ENCODE results near the gene AK8. TPM values are rescaled to one million over a fixed set of nuclear protein-coding genes. Genes with fewer than 3 reads are reported as not detected.

The AK8 gene
- polyA plus RNA-seq, 1 of the 3 experiments (the other 2 are of a cell fraction), result 0.77 TPM

DNA sequence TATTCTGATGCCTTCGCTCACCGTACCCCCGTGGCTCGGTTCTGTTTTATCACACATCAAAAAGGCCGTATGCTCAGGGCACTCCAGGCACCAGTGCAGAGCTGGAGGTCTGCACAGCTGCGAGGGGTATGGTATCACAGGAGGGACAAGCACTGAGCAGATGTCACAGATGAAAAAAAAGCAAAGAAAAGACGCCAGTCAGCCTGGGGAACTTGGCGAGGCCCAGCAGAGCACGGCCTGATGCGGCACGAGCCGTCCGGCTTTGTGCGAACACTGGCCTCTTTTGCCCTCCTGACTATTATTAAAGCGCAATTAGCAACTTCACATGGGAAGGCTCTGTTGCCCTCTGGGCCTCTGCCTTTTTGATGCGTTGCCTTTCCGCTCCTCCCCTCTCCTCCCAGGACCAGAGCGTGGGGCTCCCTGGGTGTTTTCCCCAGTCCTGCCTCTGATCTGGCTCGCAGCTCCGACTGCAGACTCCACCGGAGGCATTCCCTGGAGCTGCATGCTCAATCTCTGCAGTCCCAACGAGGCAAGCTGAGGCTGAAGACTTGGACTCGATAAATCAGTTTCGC lies 44.4 kb downstream of the AK8 start:
- Histone ChIP-seq H3K27ac (ENCODE audit: low read depth in 2 of 2, low read length in 1 of 2) (peak overlapping the region in 1 of 2 experiments; percentile 72; a peak in 2 of 4 replicates), H3K79me2 (ENCODE audit: insufficient read depth) (no peaks in the 10 kb centered on the region), H3K9me2 (no peaks in the 10 kb centered on the region), H4K20me1 (ENCODE audit: insufficient read depth) (no peaks in the 10 kb centered on the region), H3K4me1 (ENCODE audit: control insufficient read depth in 1 of 2, insufficient read depth in 2 of 2, low read depth in 1 of 2, low read length in 1 of 2) (peaks cover 0 to 19% of the 10 kb centered on the region in 2 experiments; a peak in 1 of 4 replicates), H3K9ac (no peak overlapping the region), H2AFZ (ENCODE audit: low read depth) (no peak overlapping the region), H3K27me3 (ENCODE audit: insufficient read depth) (no peaks in the 10 kb centered on the region), H3K9me3 (no peaks in the 10 kb centered on the region), H3K4me2 (no peak overlapping the region), H3K4me3 (ENCODE audit: low read depth in 2 of 2, low read length in 1 of 2) (no peak overlapping the region), H3K36me3 (replicated peaks in 1 of 2; ENCODE audit: control insufficient read depth in 1 of 2, insufficient read depth in 2 of 2, low read length in 1 of 2) (no peaks in the 10 kb centered on the region), H3F3A (replicated peaks; ENCODE audit: insufficient read depth) (no peaks in the 10 kb centered on the region)
- TF ChIP-seq MEF2A (IDR thresholded peaks at IDR 0.05; ENCODE audit: borderline replicate concordance, low read depth) (no peak), FOXJ3 (CRISPR knock-in tag; IDR thresholded peaks at IDR 0.05) (peak; percentile 31), GATA2 (CRISPR knock-in tag; IDR thresholded peaks at IDR 0.05) (peak; percentile 70), GABPA (IDR thresholded peaks at IDR 0.05; ENCODE audit: low read depth) (no peak), CHD2 (IDR thresholded peaks at IDR 0.05; ENCODE audit: low read length, partially characterized antibody) (peak; percentile 15), EP300 (IDR thresholded peaks at IDR 0.05; ENCODE audit: borderline replicate concordance in 1 of 2, low read depth in 1 of 2, low read length in 1 of 2) (peak in 1 of 2 experiments; percentile 40; a peak in 2 of 4 replicates), FOXM1 (IDR thresholded peaks at IDR 0.05; ENCODE audit: low read depth) (no peak)
- POLR2A ChIA-PET, result no interaction called here
- CTCF ChIA-PET, result interaction anchor here (1.5 to 2.5 kb wide), 3 partner anchors 13 to 68 kb away, joined by 4 to 13 read pairs (median 10); no protein-coding TSS in a partner anchor
- DNase-seq, result peak; percentile 81
- WGBS (ENCODE audit: low lambda C conversion rate), result 70% methylated on average over 22 of the region's 24 CpGs

DNA sequence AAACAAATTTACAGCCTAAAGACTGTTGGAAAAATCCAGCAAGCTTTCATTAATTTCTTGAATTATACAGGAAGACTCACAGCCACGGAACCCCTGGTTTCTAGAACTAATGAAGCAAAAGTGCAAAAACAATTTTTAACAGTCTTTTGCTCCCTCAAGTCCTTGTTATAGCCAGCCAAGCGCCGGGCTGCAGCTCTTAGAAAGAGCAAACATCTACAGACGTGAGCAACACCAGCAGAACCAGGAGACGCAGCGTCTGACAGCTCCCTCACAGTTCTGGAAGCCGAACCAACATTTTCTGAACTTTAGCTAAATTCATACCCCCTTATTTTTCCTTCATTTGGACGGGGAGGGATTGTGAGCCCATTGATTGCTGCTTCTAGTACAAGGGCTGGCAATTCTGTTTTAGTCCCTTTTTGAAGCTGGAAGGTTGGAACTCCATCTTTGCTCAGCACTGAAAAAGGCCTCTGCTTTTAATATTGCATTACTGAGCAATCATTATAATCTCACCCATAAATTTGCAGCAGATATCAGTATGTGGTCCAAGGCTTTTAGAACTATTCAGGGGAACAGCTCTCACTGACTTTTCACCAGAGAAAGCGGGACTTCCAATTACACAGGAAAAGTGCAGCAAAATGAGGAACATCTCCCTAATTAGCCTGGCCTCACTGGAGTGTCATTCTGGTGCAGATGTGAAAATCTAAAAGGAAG lies 45.8 kb downstream of the AK8 start:
- ChIA-PET CTCF (interaction anchor here (0.6 to 2.5 kb wide), 5 partner anchors 8 to 572 kb away, joined by 3 to 13 read pairs (median 4); no protein-coding TSS in a partner anchor), POLR2A (no interaction called here)
- TF ChIP-seq GATA2 (CRISPR knock-in tag; IDR thresholded peaks at IDR 0.05), result peak; percentile 15; the same call in 1 of the 2 replicates
- TF ChIP-seq CHD2 (IDR thresholded peaks at IDR 0.05; ENCODE audit: low read length, partially characterized antibody), result no peak
- Histone ChIP-seq H3K9ac (no peak overlapping the region), H2AFZ (ENCODE audit: low read depth) (no peak overlapping the region), H3K36me3 (replicated peaks in 1 of 2; ENCODE audit: control insufficient read depth in 1 of 2, insufficient read depth in 2 of 2, low read length in 1 of 2) (no peaks in the 10 kb centered on the region), H3F3A (replicated peaks; ENCODE audit: insufficient read depth) (no peaks in the 10 kb centered on the region), H4K20me1 (ENCODE audit: insufficient read depth) (no peaks in the 10 kb centered on the region), H3K4me2 (no peak overlapping the region), H3K9me2 (no peaks in the 10 kb centered on the region), H3K79me2 (ENCODE audit: insufficient read depth) (no peaks in the 10 kb centered on the region), H3K27ac (ENCODE audit: low read depth in 2 of 2, low read length in 1 of 2) (peak overlapping the region in 1 of 2 experiments; percentile 35; a peak in 1 of 4 replicates), H3K9me3 (no peaks in the 10 kb centered on the region), H3K4me1 (ENCODE audit: control insufficient read depth in 1 of 2, insufficient read depth in 2 of 2, low read depth in 1 of 2, low read length in 1 of 2) (peaks cover 0 to 19% of the 10 kb centered on the region in 2 experiments; a peak in 1 of 4 replicates), H3K27me3 (ENCODE audit: insufficient read depth) (no peaks in the 10 kb centered on the region), H3K4me3 (ENCODE audit: low read depth in 2 of 2, low read length in 1 of 2) (no peak overlapping the region)
- 64% methylated on average over 9 of the region's 9 CpGs for WGBS (ENCODE audit: low lambda C conversion rate)
- DNase-seq, result no peak

DNA sequence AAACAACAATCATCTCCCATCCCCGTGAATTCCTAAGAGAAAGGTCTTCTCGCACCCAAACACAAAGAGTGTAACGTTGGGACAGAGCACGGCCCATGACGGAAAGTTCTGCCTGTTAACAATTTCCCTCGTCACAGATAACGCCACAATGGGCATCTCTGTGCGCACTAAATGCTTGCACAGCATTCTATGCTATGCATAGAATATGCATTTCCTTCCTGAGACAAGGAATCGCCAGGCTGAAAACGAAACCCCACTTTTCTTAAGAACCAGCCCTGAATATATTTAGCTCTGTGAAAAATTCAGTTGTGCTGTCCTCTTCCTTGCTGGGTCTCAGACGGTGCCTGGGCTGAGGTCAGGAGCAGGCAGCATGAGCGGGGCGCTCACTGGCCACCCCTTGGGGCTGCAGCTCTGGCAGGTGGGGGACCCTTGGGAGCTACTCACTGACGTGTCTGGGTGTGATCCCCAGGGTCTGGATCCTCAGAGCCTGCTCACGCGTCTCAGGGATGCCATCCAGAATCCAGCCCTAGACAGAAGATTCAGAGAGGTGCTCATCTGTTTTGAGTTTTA lies 49.8 kb downstream of the AK8 start:
- Histone ChIP-seq H2AFZ (ENCODE audit: low read depth) (no peak overlapping the region), H3K27ac (ENCODE audit: low read depth in 2 of 2, low read length in 1 of 2) (no peak overlapping the region), H3K9me3 (no peaks in the 10 kb centered on the region), H4K20me1 (ENCODE audit: insufficient read depth) (no peaks in the 10 kb centered on the region), H3K4me1 (ENCODE audit: control insufficient read depth in 1 of 2, insufficient read depth in 2 of 2, low read depth in 1 of 2, low read length in 1 of 2) (peaks cover 0 to 10% of the 10 kb centered on the region in 2 experiments; a peak in 1 of 4 replicates), H3K9me2 (no peaks in the 10 kb centered on the region), H3K27me3 (ENCODE audit: insufficient read depth) (no peaks in the 10 kb centered on the region), H3K36me3 (replicated peaks in 1 of 2; ENCODE audit: control insufficient read depth in 1 of 2, insufficient read depth in 2 of 2, low read length in 1 of 2) (no peaks in the 10 kb centered on the region), H3K4me2 (no peak overlapping the region), H3K9ac (no peak overlapping the region), H3K79me2 (ENCODE audit: insufficient read depth) (no peaks in the 10 kb centered on the region), H3K4me3 (ENCODE audit: low read depth in 2 of 2, low read length in 1 of 2) (no peak overlapping the region), H3F3A (replicated peaks; ENCODE audit: insufficient read depth) (no peaks in the 10 kb centered on the region)
- 79% methylated on average over 14 of the region's 16 CpGs for WGBS (ENCODE audit: low lambda C conversion rate)
- no peak for DNase-seq
- ChIA-PET POLR2A (no interaction called here), CTCF (no interaction called here)
- no peak for TF ChIP-seq CHD2 (IDR thresholded peaks at IDR 0.05; ENCODE audit: low read length, partially characterized antibody)
- TF ChIP-seq, protein P1, sequence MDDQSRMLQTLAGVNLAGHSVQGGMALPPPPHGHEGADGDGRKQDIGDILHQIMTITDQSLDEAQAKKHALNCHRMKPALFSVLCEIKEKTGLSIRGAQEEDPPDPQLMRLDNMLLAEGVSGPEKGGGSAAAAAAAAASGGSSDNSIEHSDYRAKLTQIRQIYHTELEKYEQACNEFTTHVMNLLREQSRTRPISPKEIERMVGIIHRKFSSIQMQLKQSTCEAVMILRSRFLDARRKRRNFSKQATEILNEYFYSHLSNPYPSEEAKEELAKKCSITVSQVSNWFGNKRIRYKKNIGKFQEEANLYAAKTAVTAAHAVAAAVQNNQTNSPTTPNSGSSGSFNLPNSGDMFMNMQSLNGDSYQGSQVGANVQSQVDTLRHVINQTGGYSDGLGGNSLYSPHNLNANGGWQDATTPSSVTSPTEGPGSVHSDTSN (IDR thresholded peaks at IDR 0.05), result no peak
- TF ChIP-seq MXI1 (IDR thresholded peaks at IDR 0.05; ENCODE audit: low read depth, low read length), result no peak
- no peak for TF ChIP-seq TAF1 (IDR thresholded peaks at IDR 0.05; ENCODE audit: borderline replicate concordance, low read depth, low read length)
- no peak for TF ChIP-seq MEF2A (IDR thresholded peaks at IDR 0.05; ENCODE audit: borderline replicate concordance, low read depth)
- TF ChIP-seq RCOR1 (IDR thresholded peaks at IDR 0.05; ENCODE audit: low read length), result no peak
- TF ChIP-seq GATA2 (CRISPR knock-in tag; IDR thresholded peaks at IDR 0.05), result no peak
- TF ChIP-seq EP300 (IDR thresholded peaks at IDR 0.05; ENCODE audit: borderline replicate concordance in 1 of 2, low read depth in 1 of 2, low read length in 1 of 2), result no peak
- TF ChIP-seq JUND (IDR thresholded peaks at IDR 0.05), result no peak
- TF ChIP-seq, protein P2, sequence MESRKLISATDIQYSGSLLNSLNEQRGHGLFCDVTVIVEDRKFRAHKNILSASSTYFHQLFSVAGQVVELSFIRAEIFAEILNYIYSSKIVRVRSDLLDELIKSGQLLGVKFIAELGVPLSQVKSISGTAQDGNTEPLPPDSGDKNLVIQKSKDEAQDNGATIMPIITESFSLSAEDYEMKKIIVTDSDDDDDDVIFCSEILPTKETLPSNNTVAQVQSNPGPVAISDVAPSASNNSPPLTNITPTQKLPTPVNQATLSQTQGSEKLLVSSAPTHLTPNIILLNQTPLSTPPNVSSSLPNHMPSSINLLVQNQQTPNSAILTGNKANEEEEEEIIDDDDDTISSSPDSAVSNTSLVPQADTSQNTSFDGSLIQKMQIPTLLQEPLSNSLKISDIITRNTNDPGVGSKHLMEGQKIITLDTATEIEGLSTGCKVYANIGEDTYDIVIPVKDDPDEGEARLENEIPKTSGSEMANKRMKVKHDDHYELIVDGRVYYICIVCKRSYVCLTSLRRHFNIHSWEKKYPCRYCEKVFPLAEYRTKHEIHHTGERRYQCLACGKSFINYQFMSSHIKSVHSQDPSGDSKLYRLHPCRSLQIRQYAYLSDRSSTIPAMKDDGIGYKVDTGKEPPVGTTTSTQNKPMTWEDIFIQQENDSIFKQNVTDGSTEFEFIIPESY (IDR thresholded peaks at IDR 0.05; ENCODE audit: borderline replicate concordance, low read depth), result no peak
